GM12878 (cell line): ENCODE measurements around the gene TREML2. TPM values are rescaled to one million over a fixed set of nuclear protein-coding genes. Genes with fewer than 3 reads are reported as not detected.

Experiments used
- ATAC-seq: fragments of 200-7000 bp; cut with Tn5 transposase; 3 replicates; pipeline ENCODE4 v1.9.1; 2020; ENCODE audit warnings: mild to moderate bottlenecking, moderate library complexity
- BruUV-seq: library from RNA; stranded (reverse); fragments of 400-500 nt; replicated peaks from 2 replicates; lab custom pipeline; 2021; lab: Mats Ljungman, UMichigan
- CTCF ChIA-PET: fragments of 300-600 bp; sonication (Branson Sonifier 250); formaldehyde crosslinking; extraction: SDS; loops from one replicate; lab custom pipeline; 2021; ENCODE audit warnings: inconsistent platforms; lab: Yijun Ruan, JAX
- POLR2A ChIA-PET: fragments of 350-600 bp; formaldehyde crosslinking; extraction: SDS; loops from one replicate; lab custom pipeline; 2021; ENCODE audit warnings: inconsistent platforms; lab: Charles Lee
- RAD21 ChIA-PET: fragments of 300-600 bp; sonication (Branson Sonifier 250); formaldehyde crosslinking; loops from one replicate; lab custom pipeline; 2023; ENCODE audit warnings: antibody characterized with exemption; ENCODE audit not compliant: unreplicated experiment; lab: Charles Lee
- SMC1A ChIA-PET: fragments of 300-600 bp; sonication (Branson Sonifier 250); formaldehyde crosslinking; loops from one replicate; lab custom pipeline; 2023; ENCODE audit not compliant: unreplicated experiment, uncharacterized antibody; lab: Charles Lee
- DNase-seq: peaks from one replicate; pipeline ENCODE4 v3.0.0-alpha.2; 2011; ENCODE audit warnings: low read depth, low spot score
- FAIRE-seq: peaks from 3 replicates; lab custom pipeline; 2011; peaks lifted over from hg19 to GRCh38; lab: Jason Lieb, UNC
- H2AFZ ChIP-seq: 2 replicates; pipeline ENCODE4 v1.6.0; 2011; ENCODE audit warnings: low read depth, low read length, control low read depth; ENCODE audit not compliant: control insufficient read depth
- H3K27ac ChIP-seq: 2 replicates; pipeline ENCODE4 v1.5.1; 2011; ENCODE audit warnings: control low read depth; ENCODE audit not compliant: control insufficient read depth, insufficient read depth
- H3K27me3 ChIP-seq, 2 experiments: replicated peaks in 1 of 2; 2 replicates each; pipeline versions ENCODE4 v1.6.0 to v1.6.1; 2011; ENCODE audit warnings: low read length in 1 of 2; ENCODE audit not compliant: control insufficient read depth in 2 of 2, insufficient read depth in 2 of 2
- H3K36me3 ChIP-seq, 2 experiments: 2 replicates each; pipeline ENCODE4 v1.5.1; 2011; ENCODE audit warnings: low read length in 1 of 2; ENCODE audit not compliant: control insufficient read depth in 2 of 2, insufficient read depth in 2 of 2
- H3K4me1 ChIP-seq: 2 replicates; pipeline ENCODE4 v1.6.1; 2011; ENCODE audit warnings: mild to moderate bottlenecking, low read length, moderate library complexity, mixed read lengths; ENCODE audit not compliant: control insufficient read depth, insufficient read depth
- H3K4me2 ChIP-seq: 2 replicates; pipeline ENCODE4 v1.6.0; 2011; ENCODE audit warnings: control low read depth; ENCODE audit not compliant: control insufficient read depth, insufficient read depth
- H3K4me3 ChIP-seq: fragments of 200-600 bp; sonication (generic); 2 replicates; pipeline ENCODE4 v1.5.1; 2016
- H3K79me2 ChIP-seq: 2 replicates; pipeline ENCODE4 v1.6.0; 2011; ENCODE audit warnings: low read length; ENCODE audit not compliant: control insufficient read depth, insufficient read depth
- H3K9ac ChIP-seq: 2 replicates; pipeline ENCODE4 v1.8.0; 2011; ENCODE audit warnings: low read length, control low read depth, mixed read lengths; ENCODE audit not compliant: control insufficient read depth, insufficient read depth
- H3K9me3 ChIP-seq: replicated peaks from 3 replicates; pipeline ENCODE4 v1.5.1; 2011; ENCODE audit warnings: mild to moderate bottlenecking, low read length; ENCODE audit not compliant: control insufficient read depth, insufficient read depth
- H4K20me1 ChIP-seq: 2 replicates; pipeline ENCODE4 v1.6.0; 2011; ENCODE audit not compliant: control insufficient read depth, insufficient read depth
- CTCF ChIP-seq, 3 experiments: IDR thresholded peaks in 2 of 3; conservative IDR thresholded peaks in 1 of 3; 2 replicates each; pipeline ENCODE4 v1.5.1; 2011; ENCODE audit warnings: low read depth in 3 of 3, low read length in 3 of 3, mild to moderate bottlenecking in 3 of 3, control low read depth in 2 of 3, moderate library complexity in 2 of 3, inconsistent platforms in 1 of 3, mixed read lengths in 1 of 3; ENCODE audit not compliant: control insufficient read depth in 2 of 3, insufficient read depth in 1 of 3; ENCODE audit errors: extremely low read depth in 1 of 3
- NFIC ChIP-seq: IDR thresholded peaks from 2 replicates; pipeline ENCODE4 v1.6.1; 2012; ENCODE audit warnings: low read depth, mild to moderate bottlenecking, inconsistent platforms, low read length, moderate library complexity
- SPI1 ChIP-seq: IDR thresholded peaks from 2 replicates; pipeline ENCODE4 v1.6.1; 2011; ENCODE audit warnings: low read depth, mild to moderate bottlenecking, low read length, moderate library complexity, borderline replicate concordance; ENCODE audit not compliant: insufficient read depth
- TAF1 ChIP-seq: IDR thresholded peaks from 2 replicates; pipeline ENCODE4 v1.6.1; 2011; ENCODE audit warnings: mild to moderate bottlenecking, low read depth, low read length, borderline replicate concordance
- YBX1 ChIP-seq: fragments of 450-650 bp; IDR thresholded peaks from 2 replicates; pipeline ENCODE4 v1.6.1; 2016; ENCODE audit warnings: antibody characterized with exemption
- ZNF217 ChIP-seq: fragments of 450-650 bp; IDR thresholded peaks from 2 replicates; pipeline ENCODE4 v1.6.1; 2017; ENCODE audit warnings: antibody characterized with exemption, mild to moderate bottlenecking
- ZNF24 ChIP-seq: fragments of 450-650 bp; IDR thresholded peaks from 2 replicates; pipeline ENCODE4 v1.6.1; 2017; ENCODE audit warnings: antibody characterized with exemption, mild to moderate bottlenecking
- WGBS: methylation state at CpG from one replicate; pipeline ENCODE4 v1.1.6; 2016; ENCODE audit warnings: low lambda C conversion rate; ENCODE audit not compliant: insufficient replicate concordance, insufficient coverage; ENCODE audit errors: missing lambda C conversion rate; 5-methylcytosine and 5-hydroxymethylcytosine counted together
- in situ Hi-C: fragments of 300-500 bp; cut with MboI; formaldehyde crosslinking; loops from 9 replicates; pipeline ENCODE4 v1.14.3; 2018; ENCODE audit warnings: mixed read lengths
- intact Hi-C: fragments of 100-400 bp; cut with micrococcal nuclease; formaldehyde crosslinking; loops from one replicate; pipeline ENCODE4 v1.14.2; 2022; ENCODE audit not compliant: unreplicated experiment
- polyA plus RNA-seq, 11 experiments: library from polyadenylated mRNA; depleted of rRNA in 4 of 11; unstranded in 6 of 11; stranded (reverse) in 5 of 11; fragments of >200 nt; fragmentation: Nextera tagmentation in 4 of 11; fragmentation: Illumina TruSeq in 1 of 11; extraction: Ambion mirVana in 4 of 11; extraction: Trizol in 1 of 11; gene quantifications; 1 replicate in 1 of 11; 2 replicates in 10 of 11; pipeline versions ENCODE4 v1.2.1 to v1.2.3, GENCODE V29; 2011 to 2016; ENCODE audit warnings: inconsistent platforms in 2 of 11, missing spikeins in 2 of 11, low read depth in 1 of 11
- total RNA-seq, 4 experiments: library from RNA; depleted of rRNA in 3 of 4; stranded (reverse); fragments of >200 nt in 3 of 4; fragmentation: Illumina TruSeq in 1 of 4; extraction: Trizol in 1 of 4; gene quantifications; 2 replicates each; pipeline versions ENCODE4 v1.2.1 to v1.2.3, GENCODE V29; 2013 to 2021

TREML2 gene
- total and polyA plus RNA-seq, 10 of the 15 experiments (the other 5 are each of a cell fraction or from before 2014, with no cell fraction given), result 0.49 to 9.1 (median 7.3) TPM

GRCh38 chr6:41224800-41225199 is 23.9 kb upstream of the TREML2 start:
- ChIA-PET CTCF (interaction anchor here (1.1 kb wide), 1 partner anchor 14 kb away, joined by 3 read pairs; no protein-coding TSS in a partner anchor), SMC1A (interaction anchor here (0.9 kb wide), 1 partner anchor 51 kb away, joined by 4 read pairs; no protein-coding TSS in a partner anchor), POLR2A (no interaction called here), RAD21 (no interaction called here)
- H3K79me2 ChIP-seq, result no peaks in the 10 kb centered on the region
- DNase-seq, result no peak
- peaks cover 0 to 3% of the 10 kb centered on the region in 2 experiments; a peak in 1 of 4 replicates for H3K27me3 ChIP-seq
- no peak overlapping the region for H3K9ac ChIP-seq
- H3K4me3 ChIP-seq, result no peak overlapping the region
- no peaks in the 10 kb centered on the region for H4K20me1 ChIP-seq
- no TSS peak for BruUV-seq
- peaks cover 2% of the 10 kb centered on the region; the same call in 1 of the 3 replicates for H3K9me3 ChIP-seq
- 42% methylated on average over 1 of the region's 1 CpG for WGBS
- intact Hi-C loops, result no loop called here
- no peak overlapping the region for H2AFZ ChIP-seq
- no peak overlapping the region for H3K4me2 ChIP-seq
- no peaks in the 10 kb centered on the region for H3K36me3 ChIP-seq
- no peak for FAIRE-seq
- no peak for ATAC-seq
- no peaks in the 10 kb centered on the region for H3K4me1 ChIP-seq
- TF ChIP-seq ZNF24 (no peak), ZNF217 (no peak), TAF1 (no peak), CTCF (IDR thresholded peaks at IDR 0.05 in 2 of 3, conservative IDR thresholded peaks at IDR 0.05 in 1 of 3; ENCODE audit: control insufficient read depth in 2 of 3, extremely low read depth in 1 of 3, insufficient read depth in 1 of 3, low read depth in 3 of 3, low read length in 3 of 3) (no peak), SPI1 (peak; percentile 67; the same call in 1 of the 2 replicates), NFIC (no peak), YBX1 (no peak)
- in situ Hi-C loops, result no loop called here
- no peak overlapping the region for H3K27ac ChIP-seq
